IPS-11a (cell line): ENCODE data around the gene TDRD9.
"Not testable (repeated sequence)": the region's sequence is repeated elsewhere in the genome, so short reads cannot be mapped to it uniquely, and the experiment has no call there.

Source experiments
- H3K4me3 ChIP-seq: one replicate; pipeline ENCODE4 v1.5.1; 2013; ENCODE audit warnings: low read depth, low read length, control low read depth

TDRD9 gene

DNA sequence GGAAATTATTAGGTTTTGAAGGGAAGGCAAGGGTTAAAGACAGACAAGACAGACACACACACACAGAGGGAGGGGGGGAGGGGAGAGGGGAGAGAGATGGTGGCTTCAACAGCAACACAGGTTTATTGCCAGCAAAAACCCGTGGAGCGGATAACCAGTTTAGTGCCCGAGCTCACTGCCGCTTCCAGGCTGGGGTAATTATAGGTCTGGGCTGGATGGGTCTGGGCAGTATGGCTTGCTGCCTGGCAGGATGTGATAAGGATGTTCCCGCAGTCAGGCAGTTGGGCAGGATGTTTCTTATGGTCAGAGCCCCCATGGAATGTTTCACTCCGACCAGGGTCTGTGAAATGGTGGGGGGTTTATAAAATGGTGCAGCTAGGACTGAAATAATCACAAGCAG is 4.4 kb upstream of the TDRD9 start:
- H3K4me3 ChIP-seq = no peak overlapping the region

DNA sequence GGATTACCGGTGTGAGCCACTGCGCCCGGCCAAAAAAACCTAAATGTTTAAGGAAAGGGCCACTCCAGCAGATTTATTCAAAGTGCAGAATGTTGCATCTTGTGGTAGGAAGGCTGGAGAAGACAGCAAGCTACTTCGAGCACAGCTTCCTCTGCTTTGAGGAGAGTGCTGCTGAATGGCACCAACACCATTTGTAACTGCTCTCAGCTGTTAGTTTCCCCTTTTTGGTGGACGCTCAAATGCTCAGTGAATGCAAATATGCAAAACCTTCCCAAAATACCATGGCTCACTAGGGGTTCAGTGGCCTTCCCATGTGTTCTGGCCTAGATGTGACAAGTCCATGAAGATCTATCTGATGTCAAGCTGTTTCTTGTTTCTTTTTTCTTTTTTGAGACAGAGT is 2.9 kb upstream of the TDRD9 start:
- no peak overlapping the region for H3K4me3 ChIP-seq

DNA sequence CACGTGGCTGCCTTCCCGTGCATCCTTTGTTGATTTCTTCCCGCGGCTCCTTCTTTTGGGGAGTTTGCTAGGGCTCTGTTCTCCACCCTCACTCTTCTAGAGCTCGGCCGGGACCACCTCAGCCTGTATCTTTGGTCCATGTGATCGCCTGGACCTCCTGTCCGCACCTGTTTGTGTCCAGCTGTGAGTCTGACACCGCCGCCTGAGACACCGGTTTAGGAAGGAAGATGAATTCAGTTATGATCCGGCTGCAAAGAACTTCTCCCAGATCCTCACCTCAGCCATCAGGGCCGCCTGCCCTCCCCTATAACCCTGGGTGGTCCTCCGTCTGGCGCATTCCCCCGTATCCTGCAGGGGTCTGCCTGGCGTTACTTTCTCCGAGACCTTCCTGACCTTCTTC is 690 bp upstream of the TDRD9 start:
- no peak overlapping the region for H3K4me3 ChIP-seq

DNA sequence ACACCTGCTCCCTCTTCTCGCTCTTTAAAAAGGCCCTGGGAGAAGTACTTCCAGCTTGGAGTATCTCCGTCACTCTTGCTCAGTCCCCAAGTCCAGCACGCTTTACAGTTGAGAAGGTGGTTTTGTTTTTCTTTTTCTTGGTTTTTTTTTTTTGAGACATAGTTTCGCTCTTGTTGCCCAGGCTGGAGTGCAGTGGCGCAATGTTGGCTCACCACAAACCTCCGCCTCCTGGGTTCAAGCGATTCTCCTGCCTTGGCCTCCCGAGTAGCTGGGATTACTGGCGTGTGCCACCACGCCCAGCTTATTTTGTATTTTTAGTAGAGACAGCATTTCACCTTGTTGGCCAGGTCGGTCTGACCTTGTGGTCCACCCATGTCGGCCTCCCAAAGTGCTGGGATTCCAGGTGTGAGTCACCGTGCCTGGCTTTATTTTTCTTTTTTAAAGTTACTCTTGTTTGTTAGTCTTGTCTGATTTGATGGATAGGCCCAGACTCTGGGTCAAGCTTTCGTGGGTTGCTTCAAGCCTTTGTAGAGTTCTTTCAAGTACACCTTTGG is 1.9 kb downstream of the TDRD9 start:
- no peak overlapping the region for H3K4me3 ChIP-seq

DNA sequence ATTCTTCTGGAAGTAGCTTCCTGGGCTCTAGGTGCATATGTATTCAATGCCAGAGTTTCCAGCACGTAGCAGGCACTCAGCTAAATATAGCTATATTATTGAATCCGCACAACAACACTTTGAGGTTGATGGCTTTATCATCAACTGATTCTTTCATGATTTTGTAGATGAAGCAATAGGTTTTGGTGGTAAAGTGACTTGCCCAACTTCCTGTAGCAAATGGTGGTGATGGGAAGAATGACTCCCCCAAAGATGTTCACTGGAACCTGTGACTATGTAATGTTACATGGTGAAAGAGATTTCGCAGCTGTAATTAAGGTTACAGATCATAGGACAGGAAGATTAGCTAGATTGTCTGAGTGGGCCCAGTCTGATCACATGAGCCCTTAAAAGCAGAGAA is 3.2 kb downstream of the TDRD9 start:
- H3K4me3 ChIP-seq = no peak overlapping the region

DNA sequence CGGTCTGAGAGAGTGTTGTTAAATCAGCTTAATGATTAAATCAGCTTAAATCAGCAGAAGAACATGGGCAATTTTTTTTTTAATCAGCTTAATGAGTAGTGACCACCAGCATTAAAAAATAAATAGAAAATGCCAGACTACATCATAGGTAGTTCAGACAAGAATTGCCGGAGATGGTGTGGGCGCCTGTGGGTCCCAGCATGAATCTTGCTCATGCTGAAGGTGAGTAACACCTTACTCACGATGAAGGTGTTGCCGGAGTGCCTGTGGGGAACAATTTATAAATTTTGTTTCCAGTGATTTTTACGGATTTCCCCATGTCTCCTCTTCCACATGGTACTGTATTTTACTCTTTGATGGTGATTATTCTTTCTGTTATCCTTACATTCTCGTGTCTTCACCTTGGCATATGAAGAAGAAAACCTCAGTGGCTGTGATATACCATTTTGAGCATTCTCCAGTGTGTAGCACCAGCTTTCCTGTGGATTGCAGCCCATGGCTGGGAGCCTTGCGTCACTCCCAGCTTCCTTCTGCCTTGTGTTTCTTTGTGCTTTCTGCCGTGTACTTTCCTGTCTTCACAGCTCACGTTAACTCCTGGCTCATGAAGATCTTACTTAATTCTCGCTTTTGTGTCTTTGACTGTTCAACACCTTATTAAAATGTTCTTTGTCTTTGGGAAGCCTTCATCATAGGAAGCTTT is 4.7 kb downstream of the TDRD9 start:
- H3K4me3 ChIP-seq = no peak overlapping the region

DNA sequence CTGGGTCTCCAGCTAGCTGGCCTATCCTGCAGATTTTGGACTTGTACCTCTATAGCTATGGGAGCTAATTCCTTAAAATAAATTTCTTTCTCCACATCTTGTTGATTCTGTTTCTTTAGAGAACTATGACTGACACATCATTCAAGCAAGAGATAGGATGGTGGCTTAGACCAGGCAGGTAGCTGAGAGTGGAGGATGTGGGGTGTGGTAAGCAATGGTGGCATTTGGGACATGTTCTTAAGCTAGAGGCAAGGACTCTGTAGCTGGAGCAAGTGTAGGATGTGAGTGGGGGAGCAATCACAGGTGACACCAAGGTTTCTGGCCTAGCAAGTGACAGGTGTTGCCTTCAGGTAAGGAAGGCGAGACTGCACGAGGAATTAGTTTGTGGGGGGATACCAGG is 6.8 kb downstream of the TDRD9 start:
- no peak overlapping the region for H3K4me3 ChIP-seq

DNA sequence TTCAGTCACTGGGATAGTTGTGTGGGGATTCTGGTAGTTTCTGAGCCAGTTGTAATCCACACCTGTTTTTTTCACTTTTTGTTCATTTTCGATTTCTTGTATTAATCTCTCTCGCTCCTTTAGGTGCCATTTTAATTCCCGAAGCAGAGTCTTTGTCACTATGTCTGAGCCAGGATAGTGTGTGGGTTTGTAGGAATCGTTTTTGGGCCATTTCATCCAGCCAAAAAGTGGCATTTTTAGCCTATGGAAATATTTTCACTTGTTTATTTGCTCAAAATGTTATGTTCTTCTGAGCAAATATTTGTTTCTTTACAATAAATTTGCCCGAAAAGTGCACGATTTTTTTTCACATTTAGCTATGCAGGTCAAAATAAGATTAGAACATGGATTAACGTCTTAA is 13.2 kb downstream of the TDRD9 start:
- no peak overlapping the region for H3K4me3 ChIP-seq

DNA sequence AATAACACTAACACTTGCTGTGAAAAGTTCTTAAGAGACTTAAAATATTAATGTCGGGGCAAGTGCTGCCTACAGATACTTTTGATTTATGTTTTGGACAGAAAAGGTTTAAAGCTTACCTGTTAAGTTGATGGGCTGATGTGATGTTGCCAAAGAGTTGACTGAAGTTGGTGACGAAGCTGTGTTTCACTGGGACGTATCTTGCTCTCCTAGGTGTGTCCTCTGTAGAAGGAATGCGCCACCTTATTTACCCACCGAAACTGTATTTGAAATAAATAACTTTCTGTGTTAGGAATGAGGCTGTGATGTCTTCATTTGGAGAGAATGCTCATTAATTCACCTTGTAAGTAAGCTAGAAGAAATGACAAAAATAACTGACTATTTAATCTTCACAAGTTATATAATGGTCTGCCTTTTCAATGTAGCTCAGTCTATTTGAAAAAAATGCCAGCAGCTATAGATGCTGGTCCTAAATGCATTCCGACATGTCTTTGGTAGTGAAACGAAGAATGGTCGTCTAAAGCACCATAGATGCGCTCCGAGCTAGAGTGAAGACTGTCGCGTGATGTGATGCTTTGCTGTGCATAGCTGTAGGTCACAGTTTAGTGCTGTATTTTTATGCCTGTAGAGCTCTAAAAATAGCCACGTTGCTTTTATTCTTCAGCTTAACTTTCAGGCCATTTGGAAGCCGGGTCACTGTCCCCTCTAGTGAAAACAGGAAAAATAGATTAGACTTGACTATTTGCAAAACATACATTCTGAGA is 13.9 kb downstream of the TDRD9 start, which contains the start of gene RD3L:
Gene RD3L (minus strand): TSS at position 557 of the 764 bp plus-strand sequence. CDS start 834 bp downstream, outside the sequence.
- H3K4me3 ChIP-seq = no peak within 1 kb of the TSS

DNA sequence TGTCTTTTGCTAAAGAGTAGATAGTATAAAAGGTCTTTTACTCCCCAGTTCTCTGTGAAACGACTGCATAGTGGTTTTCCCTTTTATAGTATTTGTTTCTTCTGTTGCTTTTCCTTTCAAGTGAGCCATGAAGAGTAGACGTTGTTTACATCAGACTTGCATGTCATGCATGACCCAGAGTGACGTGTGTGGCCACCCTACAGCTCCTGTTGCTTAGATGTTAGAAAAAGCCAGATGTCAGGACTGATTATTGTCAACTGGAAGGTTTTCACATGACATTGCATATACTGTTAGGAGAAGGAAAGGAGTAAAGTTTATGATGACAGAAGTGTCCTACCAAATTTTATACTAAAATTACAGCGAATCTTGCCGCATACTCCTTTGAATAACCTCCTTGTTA is 15.4 kb downstream of the TDRD9 start:
- H3K4me3 ChIP-seq = no peak overlapping the region

DNA sequence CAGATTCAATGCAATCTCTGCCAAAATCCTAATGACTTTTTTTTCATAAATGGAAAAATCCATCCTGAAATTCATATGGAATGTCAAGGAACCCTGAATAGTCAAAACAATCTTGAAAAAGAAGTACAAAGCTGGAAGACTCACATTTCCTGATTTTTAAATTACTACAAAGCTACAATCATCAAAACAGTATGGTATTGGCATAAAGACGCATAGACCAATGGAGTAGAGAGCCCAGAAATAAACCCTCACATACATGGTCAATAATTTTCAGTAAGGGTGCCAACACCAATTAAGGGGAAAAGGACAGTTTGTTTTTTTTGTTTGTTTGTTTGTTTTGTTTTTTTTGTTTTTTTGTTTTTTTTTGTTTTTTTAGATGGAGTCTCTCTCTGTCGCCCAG is 18.7 kb downstream of the TDRD9 start:
- no peak overlapping the region for H3K4me3 ChIP-seq

DNA sequence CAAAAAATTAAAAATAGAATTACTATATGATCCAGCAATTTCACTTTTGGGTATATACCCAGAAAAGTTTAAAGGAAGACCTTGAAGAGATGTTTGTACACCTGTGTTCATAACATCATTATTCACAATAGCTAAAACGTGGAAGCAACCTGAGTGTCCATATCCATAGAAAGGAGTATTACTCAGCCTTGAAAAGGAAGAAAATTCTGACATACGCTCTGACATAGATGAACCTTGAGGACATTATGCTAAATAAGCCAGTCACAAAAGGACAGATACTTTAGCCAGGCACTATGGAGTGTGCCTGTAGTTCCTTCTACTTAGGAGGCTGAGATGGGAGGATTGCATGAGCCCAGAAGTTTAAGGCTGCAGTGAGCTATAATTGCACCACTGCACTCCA is 20.2 kb downstream of the TDRD9 start:
- H3K4me3 ChIP-seq = no peak overlapping the region

DNA sequence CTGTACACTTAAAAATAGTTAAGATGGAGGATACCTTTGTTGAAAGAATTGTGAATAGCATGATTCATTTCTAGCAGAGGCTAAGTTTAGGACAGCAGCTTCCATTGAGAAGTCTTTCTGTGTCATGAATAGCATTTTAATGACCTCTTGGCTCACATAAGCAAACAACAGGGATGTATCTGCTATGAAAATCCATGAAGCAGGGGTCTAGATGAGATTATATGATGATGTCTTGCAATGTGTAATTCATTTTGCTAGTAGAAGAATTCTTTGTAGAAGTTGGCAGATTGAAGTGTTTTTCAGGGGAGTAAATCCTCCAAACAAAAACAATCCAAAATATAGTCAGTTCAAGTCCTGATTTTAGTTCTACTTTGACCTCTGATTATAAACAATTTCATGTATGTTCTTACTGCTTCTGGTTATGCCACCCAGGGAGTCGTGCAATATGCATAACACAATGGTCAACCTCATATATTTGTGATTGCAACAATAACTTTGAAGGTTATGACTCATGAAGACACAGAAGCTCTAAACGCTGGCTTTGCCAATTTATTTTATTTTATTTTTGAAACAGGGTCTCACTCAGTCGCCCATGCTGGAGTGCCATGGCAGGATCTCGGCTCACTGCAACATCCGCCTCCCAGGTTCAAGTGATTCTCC is 21.0 kb downstream of the TDRD9 start:
- no peak overlapping the region for H3K4me3 ChIP-seq

DNA sequence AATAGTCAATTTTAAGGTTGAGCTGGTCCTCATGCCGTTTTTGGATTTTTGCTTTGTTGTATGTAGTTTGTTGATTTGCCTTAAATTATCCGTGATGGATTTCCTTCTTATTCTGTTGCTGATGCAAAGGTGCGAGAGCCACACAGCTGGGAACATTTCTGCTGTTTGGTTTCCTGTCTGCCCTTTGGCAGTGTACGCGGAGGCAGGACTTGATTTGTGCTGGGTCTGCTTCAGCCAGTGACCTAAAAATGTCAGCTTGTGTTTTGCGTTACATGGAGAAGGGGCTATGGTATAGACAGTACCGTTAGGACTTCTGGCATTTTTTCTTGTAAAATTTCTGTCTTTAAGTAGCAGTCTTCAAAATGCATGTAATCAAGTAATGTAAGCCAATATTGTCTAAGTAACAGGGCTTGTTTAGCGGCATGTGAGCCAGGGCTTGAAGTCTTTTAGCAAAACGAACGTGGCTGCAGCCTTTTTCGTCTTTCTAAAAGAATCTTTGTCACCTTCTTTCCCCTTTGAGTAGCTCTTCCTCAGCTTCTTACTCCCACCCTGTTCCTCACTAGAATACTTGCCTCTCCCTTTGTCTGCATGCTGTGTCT is 32.3 kb downstream of the TDRD9 start:
- no peak overlapping the region for H3K4me3 ChIP-seq

DNA sequence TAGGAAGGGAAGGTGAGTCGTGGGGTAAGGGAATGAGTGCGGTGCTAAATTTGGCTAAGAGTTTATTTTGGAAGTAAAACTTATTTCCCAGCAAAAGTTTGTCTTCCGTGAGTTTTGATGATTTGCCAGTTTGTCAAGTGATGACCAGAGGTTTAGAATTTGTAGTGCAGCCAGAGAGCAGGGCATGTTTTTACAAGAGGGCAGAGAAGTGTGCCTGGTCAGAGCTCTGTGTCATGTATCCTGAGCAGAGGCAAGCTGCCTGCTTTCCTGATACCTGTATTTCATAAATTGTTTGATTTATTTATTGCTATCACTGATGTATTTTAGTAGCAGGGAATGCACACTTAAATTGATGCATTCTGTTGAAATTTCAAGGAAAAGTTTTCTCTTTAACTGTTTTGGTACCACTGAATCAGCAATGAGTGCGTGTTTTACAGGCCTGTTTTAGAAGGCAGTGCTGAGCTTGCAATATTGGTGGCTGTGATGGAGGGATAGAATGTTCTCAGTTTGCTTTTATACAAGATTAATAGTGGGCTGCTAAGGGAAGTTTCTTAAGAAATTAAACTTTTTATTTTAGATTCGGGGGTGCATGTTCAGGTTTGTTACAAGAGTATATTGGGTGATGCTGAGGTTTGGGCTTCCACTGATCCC is 33.8 kb downstream of the TDRD9 start:
- no peak overlapping the region for H3K4me3 ChIP-seq

DNA sequence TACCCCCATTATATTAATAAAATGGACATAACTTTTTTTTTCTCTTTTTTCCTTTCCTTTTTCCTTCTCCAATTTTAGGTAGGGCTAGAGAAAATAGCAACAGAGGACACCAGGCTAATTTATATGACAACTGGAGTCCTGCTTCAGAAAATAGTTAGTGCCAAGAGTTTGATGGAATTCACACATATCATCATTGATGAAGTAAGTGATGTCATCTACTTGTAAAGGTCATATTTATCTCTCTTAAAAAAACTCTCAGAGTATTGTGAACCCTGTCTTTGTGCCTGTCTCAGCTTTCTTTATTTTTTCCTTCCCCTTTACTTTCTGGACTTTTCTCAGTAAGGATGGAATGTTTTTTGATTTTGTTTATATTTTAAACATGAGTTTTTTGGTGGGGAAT is 38.4 kb downstream of the TDRD9 start:
- no peak overlapping the region for H3K4me3 ChIP-seq

DNA sequence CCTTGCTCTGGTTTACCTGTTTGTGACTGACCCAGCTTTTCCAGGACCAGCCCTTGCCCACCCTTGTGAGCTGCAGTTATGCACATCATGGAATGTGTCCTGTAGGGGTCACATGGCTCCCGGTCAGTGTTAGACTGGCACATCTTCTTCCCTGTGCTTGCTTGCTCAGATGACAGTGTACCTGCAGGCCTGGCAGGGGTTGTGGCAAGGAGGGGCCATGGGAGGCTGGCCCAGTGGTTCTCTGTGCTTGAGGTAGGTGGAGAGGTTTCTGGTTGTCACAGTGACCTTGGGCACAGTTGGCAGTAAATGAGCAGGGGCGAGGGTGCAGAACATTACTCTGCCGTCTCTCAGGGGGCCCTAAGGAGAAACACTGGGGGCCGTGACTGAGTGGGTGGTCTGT is 41.7 kb downstream of the TDRD9 start:
- H3K4me3 ChIP-seq = no peak overlapping the region

DNA sequence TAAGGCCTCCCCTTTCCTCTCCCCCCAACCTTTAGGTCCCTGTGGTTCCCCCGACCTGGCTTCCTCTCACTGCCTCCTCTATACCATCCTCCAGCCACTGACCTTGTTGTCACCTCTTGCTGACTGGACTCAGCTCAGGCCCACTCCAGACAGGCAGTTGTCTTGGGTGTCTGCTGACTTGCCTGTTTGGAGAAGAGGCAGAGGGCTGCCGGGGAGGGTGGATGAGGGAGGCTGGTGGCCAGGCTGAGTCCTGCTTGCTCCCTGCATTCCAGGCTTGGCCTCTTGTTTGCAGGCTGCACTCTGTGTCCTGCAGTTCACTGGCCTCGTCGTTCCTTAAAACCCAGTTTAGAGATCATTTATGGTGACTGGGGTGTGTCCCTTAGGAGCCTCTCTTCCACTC is 45.1 kb downstream of the TDRD9 start:
- no peak overlapping the region for H3K4me3 ChIP-seq

DNA sequence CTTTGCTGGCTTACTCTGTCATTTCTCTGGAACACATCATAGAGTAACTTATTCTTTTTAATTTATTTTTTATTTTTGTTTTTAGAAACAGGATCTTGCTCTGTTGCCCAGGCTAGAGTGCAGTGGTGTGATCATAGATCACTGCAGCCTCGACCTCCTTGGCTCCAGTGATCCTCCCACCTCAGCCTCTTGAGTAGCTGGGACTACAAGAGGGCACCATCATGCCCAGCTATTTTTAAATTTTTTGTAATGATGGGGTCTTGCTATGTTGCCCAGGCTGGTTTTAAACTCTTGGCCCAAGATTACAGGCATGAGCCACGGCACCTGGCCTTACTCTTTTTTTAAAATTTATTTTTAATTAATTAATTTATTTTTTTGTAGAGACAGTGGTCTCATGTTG is 46.3 kb downstream of the TDRD9 start:
- H3K4me3 ChIP-seq = no peak overlapping the region

DNA sequence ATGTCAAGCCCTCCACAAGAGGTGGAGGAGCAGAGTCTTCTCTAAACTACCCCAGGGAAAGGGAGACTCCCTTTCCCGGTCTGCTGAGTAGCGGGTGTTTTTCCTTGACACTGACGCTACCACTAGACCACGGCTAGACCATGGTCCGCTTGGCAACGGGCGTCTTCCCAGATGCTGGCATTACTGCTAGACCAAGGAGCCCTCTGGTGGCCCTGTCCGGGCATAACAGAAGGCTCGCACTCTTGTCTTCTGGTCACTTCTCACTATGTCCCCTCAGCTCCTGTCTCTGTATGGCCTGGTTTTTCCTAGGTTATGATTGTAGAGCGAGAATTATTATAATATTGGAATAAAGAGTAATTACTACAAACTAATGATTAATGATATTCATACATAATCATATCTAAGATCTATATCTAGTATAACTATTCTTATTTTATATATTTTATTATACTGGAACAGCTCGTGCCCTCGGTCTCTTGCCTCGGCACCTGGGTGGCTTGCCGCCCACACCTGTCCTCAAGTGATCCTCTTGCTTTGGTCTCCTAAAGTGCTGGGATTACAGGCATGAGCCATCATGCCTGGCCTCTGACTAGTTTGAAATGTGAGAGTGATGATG is 52.5 kb downstream of the TDRD9 start:
- H3K4me3 ChIP-seq = not testable (repeated sequence)
